Esophagus muscularis mucosa (tissue), 4 donors: ENCODE results near the gene PCIF1. TPM values are rescaled to one million over a fixed set of nuclear protein-coding genes. Genes with fewer than 3 reads are reported as not detected.

Experiments used
- DNase-seq: peaks from one replicate; pipeline ENCODE4 v3.0.0-alpha.2; 2017; ENCODE audit errors: extremely low spot score
- H3K27ac ChIP-seq, 4 donors: fragments of 200-600 bp; sonication (generic); replicated peaks in 1 of 4; 1 replicate in 3 of 4; 2 replicates in 1 of 4; pipeline ENCODE4 v1.5.1; 2016 to 2019; ENCODE audit warnings: mild to moderate bottlenecking in 1 of 4
- H3K27me3 ChIP-seq, 4 donors: fragments of 200-600 bp; sonication (generic); one replicate each; pipeline versions ENCODE4 v1.5.1 to v1.6.0; 2016 to 2019
- H3K36me3 ChIP-seq, 4 donors: fragments of 200-600 bp; sonication (generic); one replicate each; pipeline ENCODE4 v1.5.1; 2016 to 2019
- H3K4me1 ChIP-seq, 4 donors: fragments of 200-600 bp; sonication (generic); one replicate each; pipeline ENCODE4 v1.5.1; 2016 to 2019
- H3K4me3 ChIP-seq, 4 donors: fragments of 200-600 bp; sonication (generic); 1 replicate in 2 of 4; 2 replicates in 2 of 4; pipeline ENCODE4 v1.5.1; 2016 to 2019; ENCODE audit warnings: mild to moderate bottlenecking in 4 of 4, moderate library complexity in 1 of 4
- H3K9me3 ChIP-seq, 4 donors: fragments of 200-600 bp; sonication (generic); 1 replicate in 3 of 4; 2 replicates in 1 of 4; pipeline ENCODE4 v1.5.1; 2016 to 2019
- CTCF ChIP-seq, 3 experiments: fragments of 200-600 bp in 2 of 3; fragments of 450-650 bp in 1 of 3; sonication (generic) in 2 of 3; IDR thresholded peaks; one replicate each; pipeline ENCODE4 v1.5.1; 2017 to 2019; ENCODE audit warnings: antibody characterized with exemption in 3 of 3, mild to moderate bottlenecking in 2 of 3, moderate library complexity in 1 of 3
- EP300 ChIP-seq: sonication (generic); formaldehyde crosslinking; IDR thresholded peaks from one replicate; pipeline ENCODE4 v1.6.1; 2017; ENCODE audit warnings: antibody characterized with exemption
- POLR2A ChIP-seq: fragments of 450-650 bp; IDR thresholded peaks from one replicate; pipeline ENCODE4 v1.6.1; 2017; ENCODE audit warnings: antibody characterized with exemption, moderate library complexity, mild to moderate bottlenecking, low read depth
- POLR2AphosphoS5 ChIP-seq, 2 donors: sonication (generic); formaldehyde crosslinking; IDR thresholded peaks; one replicate each; pipeline ENCODE4 v1.6.1; 2017; ENCODE audit warnings: antibody characterized with exemption in 2 of 2
- WGBS: methylation state at CpG from one replicate; pipeline ENCODE4 v1.1.5; 2018; 5-methylcytosine and 5-hydroxymethylcytosine counted together
- intact Hi-C: fragments of 100-400 bp; cut with DNase I; formaldehyde crosslinking; loops from one replicate; pipeline ENCODE4 v1.15.1; 2023
- total RNA-seq, 4 donors: library from RNA; depleted of rRNA; stranded (reverse); fragments of >200 nt; gene quantifications; one replicate each; pipeline versions ENCODE4 v1.1.0 to v1.2.1, GENCODE V29; 2016

The PCIF1 gene
- total RNA-seq, 4 donors from 2014 or later: 35.3 to 51.2 (median 37.2) TPM

GRCh38 chr20:45970646-45971424 is 36.4 kb downstream of the PCIF1 start:
- TF ChIP-seq EP300 (no peak), CTCF (IDR thresholded peaks at IDR 0.05) (no peak), POLR2AphosphoS5 (IDR thresholded peaks at IDR 0.05) (no peak), POLR2A (no peak)
- intact Hi-C loops: loop anchor here (5.0 kb wide), 2 partner anchors 79 to 116 kb away; partner anchors contain the start of genes CTSA, NCOA5 and NEURL2
- peak overlapping the region; percentile 97 to 99 (median 98) for H3K27ac ChIP-seq
- H3K36me3 ChIP-seq: peaks cover 27 to 39% (median 33%) of the 10 kb centered on the region in 4 donors
- peak overlapping the region; percentile 80 to 96 (median 88) for H3K4me3 ChIP-seq
- DNase-seq: no peak
- H3K4me1 ChIP-seq: peaks cover 15 to 39% (median 37%) of the 10 kb centered on the region in 4 donors
- WGBS: 14% methylated on average over 7 of the region's 34 CpGs
- H3K9me3 ChIP-seq: no peaks in the 10 kb centered on the region
- H3K27me3 ChIP-seq: no peaks in the 10 kb centered on the region

GRCh38 chr20:45971425-45971674 is 36.9 kb downstream of the PCIF1 start:
- no peak for DNase-seq
- H3K27me3 ChIP-seq: no peaks in the 10 kb centered on the region
- peaks cover 15 to 39% (median 37%) of the 10 kb centered on the region in 4 donors for H3K4me1 ChIP-seq
- WGBS: 0% methylated on average over 13 of the region's 14 CpGs
- intact Hi-C loops: loop anchor here (5.0 kb wide), 2 partner anchors 79 to 116 kb away; partner anchors contain the start of genes CTSA, NCOA5 and NEURL2
- H3K4me3 ChIP-seq: peak overlapping the region; percentile 80 to 96 (median 88)
- H3K27ac ChIP-seq: peak overlapping the region; percentile 97 to 99 (median 98)
- no peaks in the 10 kb centered on the region for H3K9me3 ChIP-seq
- H3K36me3 ChIP-seq: peaks cover 22 to 34% (median 28%) of the 10 kb centered on the region in 4 donors
- TF ChIP-seq EP300: no peak
- no peak for TF ChIP-seq CTCF (IDR thresholded peaks at IDR 0.05)
- no peak for TF ChIP-seq POLR2AphosphoS5 (IDR thresholded peaks at IDR 0.05)

GRCh38 chr20:45971675-45972499 is 37.4 kb downstream of the PCIF1 start, which contains the start of gene ZNF335:
Gene ZNF335 (minus strand): TSS chr20:45972203. CDS start chr20:45971410, 793 bp downstream.
- WGBS: under 1% methylated on average over 26 of the region's 72 CpGs
- DNase-seq: peak; percentile 98
- peak; percentile 41 to 49 (median 44) for TF ChIP-seq CTCF (IDR thresholded peaks at IDR 0.05)
- TF ChIP-seq POLR2AphosphoS5 (IDR thresholded peaks at IDR 0.05): peak; percentile 75 to 89
- TF ChIP-seq POLR2A: peak; percentile 71
- TF ChIP-seq EP300: no peak
- Histone ChIP-seq H3K4me1 (peaks cover 15 to 39% (median 37%) of the 10 kb centered on the region in 4 donors), H3K27ac (peak within 1 kb of the TSS; percentile 97 to 99 (median 98)), H3K27me3 (no peaks in the 10 kb centered on the region), H3K9me3 (no peaks in the 10 kb centered on the region), H3K36me3 (peaks cover 16 to 29% (median 22%) of the 10 kb centered on the region in 4 donors), H3K4me3 (peak within 1 kb of the TSS; percentile 80 to 96 (median 88))
- intact Hi-C loops: loop anchor here (5.0 kb wide), 2 partner anchors 80 to 115 kb away; partner anchors contain the start of genes CTSA, NCOA5 and NEURL2

GRCh38 chr20:45972500-45973183 is 38.2 kb downstream of the PCIF1 start:
- 48% methylated on average over 23 of the region's 29 CpGs for WGBS
- intact Hi-C loops: loop anchor here (5.0 kb wide), 2 partner anchors 80 to 115 kb away; partner anchors contain the start of genes CTSA, NCOA5 and NEURL2
- TF ChIP-seq POLR2AphosphoS5 (IDR thresholded peaks at IDR 0.05): no peak
- TF ChIP-seq POLR2A: no peak
- no peak for TF ChIP-seq CTCF (IDR thresholded peaks at IDR 0.05)
- TF ChIP-seq EP300: no peak
- no peak for DNase-seq
- H3K27me3 ChIP-seq: no peaks in the 10 kb centered on the region
- peak overlapping the region; percentile 80 to 96 (median 88) for H3K4me3 ChIP-seq
- peaks cover 9 to 21% (median 16%) of the 10 kb centered on the region in 4 donors for H3K36me3 ChIP-seq
- H3K27ac ChIP-seq: peak overlapping the region; percentile 97 to 99 (median 98)
- H3K9me3 ChIP-seq: no peaks in the 10 kb centered on the region
- H3K4me1 ChIP-seq: peaks cover 15 to 39% (median 37%) of the 10 kb centered on the region in 4 donors
